HTERT RPE-1 (cell line): ENCODE measurements around the gene SLC66A2.

ENCODE experiments used
- in situ Hi-C: fragments of 300-500 bp; cut with MboI; formaldehyde crosslinking; loops from 4 replicates; pipeline ENCODE4 v1.14.3; 2020; ENCODE audit warnings: low sequenced_read_pairs

The SLC66A2 gene

GRCh38 chr18:79852561-79853302, 98.7 kb downstream of the SLC66A2 start:
- in situ Hi-C loops, result no loop called here
